OCI-M2 (cell line): Measurements from ENCODE around the gene PHF1.

Experiments used
- DNase-seq: peaks from one replicate; lab custom pipeline; 2025; ENCODE audit not compliant: unreplicated experiment; lab: John Stamatoyannopoulos, UW

The PHF1 gene

GRCh38 chr6:33430991-33431879, 20.4 kb downstream of the PHF1 start:
- DNase-seq, result no peak

GRCh38 chr6:33431880-33432541, 21.2 kb downstream of the PHF1 start:
- no peak for DNase-seq

GRCh38 chr6:33432546-33432945, 21.7 kb downstream of the PHF1 start:
- no peak for DNase-seq

GRCh38 chr6:33433001-33433543, 22.3 kb downstream of the PHF1 start:
- no peak for DNase-seq

- no peak for DNase-seq
Measured at GRCh38 chr6:33433544-33434191, 22.9 kb downstream of the PHF1 start.

GRCh38 chr6:33434961-33435360, 24.1 kb downstream of the PHF1 start:
- DNase-seq, result no peak

- DNase-seq, result no peak
Measured at GRCh38 chr6:33437666-33438065, 26.9 kb downstream of the PHF1 start.

- DNase-seq, result no peak
Measured at GRCh38 chr6:33438978-33439594, 28.3 kb downstream of the PHF1 start.

GRCh38 chr6:33439956-33440648, 29.3 kb downstream of the PHF1 start:
- no peak for DNase-seq

- DNase-seq, result no peak
Measured at GRCh38 chr6:33440649-33441309, 30.0 kb downstream of the PHF1 start.

GRCh38 chr6:33441457-33441856, 30.6 kb downstream of the PHF1 start:
- no peak for DNase-seq

- no peak for DNase-seq
Measured at GRCh38 chr6:33442283-33442682, 31.5 kb downstream of the PHF1 start.

GRCh38 chr6:33443025-33443424, 32.2 kb downstream of the PHF1 start:
- no peak for DNase-seq

- DNase-seq, result no peak
Measured at GRCh38 chr6:33443619-33444504, 33.0 kb downstream of the PHF1 start.

GRCh38 chr6:33445119-33445603, 34.3 kb downstream of the PHF1 start:
- no peak for DNase-seq

- DNase-seq, result no peak
Measured at GRCh38 chr6:33446356-33446755, 35.5 kb downstream of the PHF1 start.

GRCh38 chr6:33450434-33450833, 39.6 kb downstream of the PHF1 start:
- DNase-seq, result no peak

GRCh38 chr6:33451606-33452005, 40.8 kb downstream of the PHF1 start:
- DNase-seq, result no peak

- no peak for DNase-seq
Measured at GRCh38 chr6:33452496-33452895, 41.7 kb downstream of the PHF1 start.
